GM18502 (cell line): ENCODE data around the gene PSKH1.
"Not testable (repeated sequence)": the region's sequence is repeated elsewhere in the genome, so short reads cannot be mapped to it uniquely, and the experiment has no call there.

ENCODE experiments used
- ATAC-seq: cut with Tn5 transposase; IDR thresholded peaks from one replicate; pipeline ENCODE4 v1.9.1; 2021; ENCODE audit warnings: mild to moderate bottlenecking; ENCODE audit not compliant: unreplicated experiment, poor library complexity

The PSKH1 gene

DNA sequence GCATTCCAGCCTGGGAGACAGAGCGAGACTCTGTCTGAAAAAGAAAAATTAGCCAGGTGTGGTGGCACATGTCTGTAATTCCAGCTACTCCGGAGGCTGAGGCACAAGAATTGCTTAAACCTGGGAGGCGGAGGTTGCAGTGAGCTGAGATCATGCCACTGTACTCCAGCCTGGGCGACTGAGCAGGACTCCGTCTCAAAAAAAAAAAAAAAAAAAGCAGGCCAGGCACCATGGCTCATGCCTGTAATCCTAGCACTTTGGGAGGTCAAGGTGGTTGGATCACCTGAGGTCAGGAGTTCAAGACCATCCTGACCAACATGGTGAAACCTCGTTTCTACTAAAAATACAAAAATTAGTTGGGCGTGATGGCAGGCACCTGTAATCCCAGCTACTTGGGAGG, 79.2 kb downstream of the PSKH1 start:
- not testable (repeated sequence) for ATAC-seq

DNA sequence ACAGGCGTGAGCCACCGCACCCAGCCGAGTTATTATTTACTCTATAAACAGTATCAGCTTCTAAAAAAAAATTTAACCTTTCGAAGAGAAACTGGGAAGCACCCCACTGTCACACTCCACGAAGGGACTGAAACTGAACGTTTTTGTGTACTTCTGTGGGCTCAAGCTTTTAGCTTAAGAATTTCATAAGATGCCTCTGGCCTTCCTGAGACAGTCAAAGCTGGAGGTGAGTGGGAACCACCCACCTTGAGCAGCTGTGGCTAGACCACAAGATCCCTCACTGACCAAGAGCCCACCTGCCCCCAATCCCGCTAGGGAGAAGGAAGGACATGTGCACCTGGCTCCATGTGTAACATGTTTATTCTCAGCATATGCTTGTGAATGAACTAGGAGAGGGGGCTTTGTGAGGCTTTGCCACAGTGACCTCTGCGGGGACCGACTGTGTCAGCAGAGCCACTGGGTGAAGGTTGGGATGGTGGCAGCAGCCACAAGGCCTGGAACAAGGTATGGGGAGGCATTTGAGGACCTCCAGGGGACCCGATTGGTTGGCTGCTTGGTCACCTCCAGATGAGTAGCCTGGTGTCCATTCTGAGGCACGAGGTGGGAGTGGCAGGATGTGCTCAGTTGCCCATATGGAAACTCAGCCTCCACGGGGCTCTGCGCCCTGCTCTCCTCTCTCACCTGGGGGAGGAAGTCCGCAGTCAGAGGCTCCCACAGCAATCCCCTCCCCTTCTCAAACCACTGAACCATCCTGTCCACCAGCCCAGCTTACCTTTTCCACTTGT, 82.5 kb downstream of the PSKH1 start:
- ATAC-seq, result no peak

DNA sequence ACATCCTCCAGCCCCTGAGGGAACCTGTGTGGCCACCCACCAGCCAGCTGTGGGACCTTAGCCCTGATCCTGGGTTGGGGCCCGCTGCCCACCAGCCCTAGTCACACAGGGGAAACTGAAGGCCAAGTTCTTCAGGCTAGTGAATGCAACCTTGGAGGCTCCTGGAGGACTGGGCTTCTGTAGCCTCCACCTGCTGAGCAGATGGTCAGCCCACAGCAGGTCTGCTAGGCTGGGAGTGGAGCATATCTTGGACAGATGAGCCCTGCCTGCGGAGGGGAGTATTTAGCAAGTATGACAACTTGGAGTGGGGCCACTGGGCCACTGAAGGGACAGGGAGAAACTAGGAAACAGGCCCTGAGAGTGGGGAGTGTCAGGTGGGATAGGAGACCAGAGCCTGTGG, 83.2 kb downstream of the PSKH1 start:
- no peak for ATAC-seq

DNA sequence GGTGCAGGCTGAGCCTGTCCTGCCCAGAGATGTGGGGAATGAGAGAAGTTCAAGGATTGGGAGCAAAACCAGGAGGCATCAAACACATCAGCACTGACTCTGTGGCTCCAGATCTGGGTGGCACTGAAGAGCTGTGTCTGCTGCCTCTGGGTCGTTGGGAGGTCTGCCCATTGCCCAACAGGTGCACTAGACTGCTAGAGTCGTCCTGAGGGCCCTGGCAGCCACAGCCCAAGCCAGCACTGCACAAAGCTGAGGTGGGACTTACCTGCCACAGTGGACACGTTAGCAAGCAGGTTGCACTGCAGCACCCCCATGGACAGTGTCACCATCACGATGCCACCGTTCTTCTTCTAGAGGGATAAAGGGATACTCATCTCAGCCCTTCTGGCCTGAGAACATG, 84.0 kb downstream of the PSKH1 start:
- ATAC-seq, result no peak

DNA sequence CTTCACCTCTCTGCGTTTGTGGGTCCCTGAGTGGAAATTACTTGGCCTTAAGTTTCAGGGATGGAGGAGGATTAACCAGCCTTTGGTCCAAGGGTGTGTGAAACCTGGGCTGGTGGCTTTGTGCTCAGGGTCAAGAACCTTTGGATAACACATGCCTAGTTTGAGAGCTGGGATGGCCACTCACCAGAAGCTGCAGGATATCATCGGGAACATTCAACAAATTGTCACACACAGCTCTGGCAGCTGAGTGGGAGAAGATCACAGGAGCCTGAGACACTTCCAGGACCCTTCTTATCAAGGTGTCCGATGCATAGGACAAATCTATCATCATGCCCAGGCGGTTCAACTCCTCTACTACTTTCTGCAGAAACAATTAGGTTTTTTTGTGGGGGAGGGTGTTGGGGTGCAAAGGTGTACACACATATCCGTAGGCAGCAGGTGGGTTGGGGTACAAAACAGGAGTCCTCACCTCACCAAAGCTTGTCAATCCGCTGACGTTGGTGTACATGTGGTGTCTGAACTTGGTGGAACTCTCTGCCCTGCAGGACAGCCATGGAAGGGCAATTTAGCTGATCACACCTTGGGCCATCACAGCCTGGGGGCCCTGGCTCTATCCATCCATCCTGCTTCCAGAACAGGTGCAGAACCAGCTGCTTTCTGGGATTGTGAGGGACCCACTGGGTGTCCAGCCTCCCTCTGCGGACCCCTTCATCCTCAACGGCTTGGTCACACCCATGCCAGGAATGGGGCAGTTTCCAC, 84.6 kb downstream of the PSKH1 start:
- ATAC-seq, result no peak
